HepG2 (cell line): ENCODE data around the gene RAD51C. TPM values are rescaled to one million over a fixed set of nuclear protein-coding genes. Genes with fewer than 3 reads are reported as not detected.

Source experiments
- CCAR2 ChIP-seq: fragments of 200-400 bp; formaldehyde crosslinking; optimal IDR thresholded peaks from 2 replicates; pipeline ENCODE3; 2018; ENCODE audit warnings: low read depth, mild to moderate bottlenecking, low read length, moderate library complexity
- CEBPB ChIP-seq: IDR thresholded peaks from 2 replicates; pipeline ENCODE4 v1.6.1; 2011; ENCODE audit warnings: low read depth, low read length, improper control_type of control experiment, borderline replicate concordance
- GATA4 ChIP-seq: sonication (generic); IDR thresholded peaks from 2 replicates; pipeline ENCODE4 v1.6.1; 2016; ENCODE audit warnings: antibody characterized with exemption, low read depth, borderline replicate concordance
- KLF12 ChIP-seq: sonication (generic); formaldehyde crosslinking; IDR thresholded peaks from 2 replicates; pipeline ENCODE4 v1.4.0; 2020; ENCODE audit warnings: missing genetic modification reagents, borderline replicate concordance
- MAF1 ChIP-seq: sonication (generic); formaldehyde crosslinking; IDR thresholded peaks from 2 replicates; pipeline ENCODE4 v1.5.0; 2020; ENCODE audit warnings: missing genetic modification reagents, borderline replicate concordance
- MATR3 ChIP-seq: sonication (generic); formaldehyde crosslinking; IDR thresholded peaks from 2 replicates; pipeline ENCODE4 v1.4.0; 2020; ENCODE audit warnings: missing genetic modification reagents
- MTF2 ChIP-seq: sonication (generic); formaldehyde crosslinking; IDR thresholded peaks from 2 replicates; pipeline ENCODE4 v1.5.0; 2020; ENCODE audit warnings: missing genetic modification reagents, borderline replicate concordance
- ZNF333 ChIP-seq: sonication (generic); formaldehyde crosslinking; IDR thresholded peaks from 2 replicates; pipeline ENCODE4 v1.4.0; 2020; ENCODE audit warnings: mild to moderate bottlenecking, missing genetic modification reagents, borderline replicate concordance
- ZNF562 ChIP-seq: sonication (generic); formaldehyde crosslinking; IDR thresholded peaks from 2 replicates; pipeline ENCODE4 v1.8.0; 2022; ENCODE audit warnings: missing genetic modification reagents, borderline replicate concordance
- ZNF781 ChIP-seq: sonication (generic); formaldehyde crosslinking; IDR thresholded peaks from 2 replicates; pipeline ENCODE4 v1.5.1; 2020; ENCODE audit warnings: borderline replicate concordance, mild to moderate bottlenecking, missing genetic modification reagents; ENCODE audit errors: not compliant biosample characterization
- ZNF83 ChIP-seq: sonication (generic); formaldehyde crosslinking; IDR thresholded peaks from 2 replicates; pipeline ENCODE4 v1.4.0; 2020; ENCODE audit warnings: missing genetic modification reagents, mild to moderate bottlenecking, borderline replicate concordance
- polyA plus RNA-seq, 8 experiments: library from polyadenylated mRNA; depleted of rRNA in 3 of 8; stranded (reverse) in 7 of 8; unstranded in 1 of 8; fragments of >200 nt; fragmentation: Illumina TruSeq in 4 of 8; extraction: Trizol in 4 of 8; gene quantifications; 2 replicates each; pipeline versions ENCODE4 v1.2.1 to v1.2.3, GENCODE V29; 2011 to 2016; ENCODE audit warnings: low read depth in 4 of 8, missing spikeins in 1 of 8, mixed read lengths in 1 of 8; ENCODE audit not compliant: insufficient read depth in 1 of 8
- total RNA-seq, 5 experiments: library from RNA; depleted of rRNA; stranded (reverse); fragments of >200 nt; fragmentation: Illumina TruSeq; extraction: Trizol; gene quantifications; 2 replicates each; pipeline ENCODE4 v1.2.3, GENCODE V29; 2016; ENCODE audit warnings: low read depth in 1 of 5
- TF ChIP-seq, protein P1 (sequence below): sonication (generic); formaldehyde crosslinking; IDR thresholded peaks from 2 replicates; pipeline ENCODE4 v1.4.0; 2020; ENCODE audit warnings: missing genetic modification reagents, borderline replicate concordance
- TF ChIP-seq, protein P2 (sequence below), 2 experiments: sonication (generic) in 1 of 2; formaldehyde crosslinking in 1 of 2; IDR thresholded peaks; 2 replicates each; pipeline versions ENCODE4 v1.6.1 to v1.9.0; 2014 to 2022; ENCODE audit warnings: antibody characterized with exemption in 1 of 2, borderline replicate concordance in 1 of 2, inconsistent platforms in 1 of 2, low read depth in 1 of 2, missing genetic modification reagents in 1 of 2
- TF ChIP-seq, protein P3 (sequence below): sonication (generic); formaldehyde crosslinking; IDR thresholded peaks from 2 replicates; pipeline ENCODE4 v1.4.0; 2020; ENCODE audit warnings: missing genetic modification reagents, borderline replicate concordance

Gene RAD51C
- total and polyA plus RNA-seq, 2 of the 13 experiments (the other 11 are each of a cell fraction or from before 2014, with no cell fraction given): 38.5 to 106 TPM

DNA sequence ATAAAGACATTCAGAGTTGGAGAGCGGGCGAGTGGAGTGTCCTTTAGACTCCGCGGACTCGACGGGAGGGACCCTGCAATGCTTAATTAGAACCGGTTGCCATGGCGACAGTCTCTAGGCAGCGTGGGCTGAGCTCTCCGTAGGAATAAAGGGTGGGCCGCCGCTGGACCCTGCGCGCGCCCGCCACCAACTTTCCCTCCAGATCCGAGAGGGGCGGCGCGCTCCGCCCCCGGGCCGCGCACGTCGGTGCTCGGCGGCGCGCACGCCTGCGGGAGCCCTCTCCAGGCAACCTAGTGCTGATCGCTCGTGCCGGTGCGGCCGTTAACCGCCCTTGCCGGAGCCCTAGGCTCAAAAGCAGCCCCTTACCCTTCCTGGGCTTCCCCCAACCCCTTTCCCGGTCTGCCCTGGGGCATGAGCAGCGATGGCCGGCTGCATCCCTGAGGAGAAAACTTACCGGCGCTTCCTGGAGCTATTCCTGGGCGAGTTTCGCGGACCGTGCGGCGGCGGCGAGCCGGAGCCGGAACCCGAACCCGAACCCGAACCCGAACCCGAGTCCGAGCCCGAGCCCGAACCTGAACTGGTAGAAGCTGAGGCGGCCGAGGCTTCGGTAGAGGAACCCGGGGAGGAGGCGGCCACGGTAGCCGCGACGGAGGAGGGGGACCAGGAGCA is 63.3 kb downstream of the RAD51C start, which contains the start of gene PPM1E (continued):
- TF ChIP-seq KLF12: no peak
- TF ChIP-seq ZNF333: no peak
- TF ChIP-seq CEBPB: no peak
- TF ChIP-seq MATR3 (CRISPR knock-in tag): no peak
- TF ChIP-seq, protein P1, sequence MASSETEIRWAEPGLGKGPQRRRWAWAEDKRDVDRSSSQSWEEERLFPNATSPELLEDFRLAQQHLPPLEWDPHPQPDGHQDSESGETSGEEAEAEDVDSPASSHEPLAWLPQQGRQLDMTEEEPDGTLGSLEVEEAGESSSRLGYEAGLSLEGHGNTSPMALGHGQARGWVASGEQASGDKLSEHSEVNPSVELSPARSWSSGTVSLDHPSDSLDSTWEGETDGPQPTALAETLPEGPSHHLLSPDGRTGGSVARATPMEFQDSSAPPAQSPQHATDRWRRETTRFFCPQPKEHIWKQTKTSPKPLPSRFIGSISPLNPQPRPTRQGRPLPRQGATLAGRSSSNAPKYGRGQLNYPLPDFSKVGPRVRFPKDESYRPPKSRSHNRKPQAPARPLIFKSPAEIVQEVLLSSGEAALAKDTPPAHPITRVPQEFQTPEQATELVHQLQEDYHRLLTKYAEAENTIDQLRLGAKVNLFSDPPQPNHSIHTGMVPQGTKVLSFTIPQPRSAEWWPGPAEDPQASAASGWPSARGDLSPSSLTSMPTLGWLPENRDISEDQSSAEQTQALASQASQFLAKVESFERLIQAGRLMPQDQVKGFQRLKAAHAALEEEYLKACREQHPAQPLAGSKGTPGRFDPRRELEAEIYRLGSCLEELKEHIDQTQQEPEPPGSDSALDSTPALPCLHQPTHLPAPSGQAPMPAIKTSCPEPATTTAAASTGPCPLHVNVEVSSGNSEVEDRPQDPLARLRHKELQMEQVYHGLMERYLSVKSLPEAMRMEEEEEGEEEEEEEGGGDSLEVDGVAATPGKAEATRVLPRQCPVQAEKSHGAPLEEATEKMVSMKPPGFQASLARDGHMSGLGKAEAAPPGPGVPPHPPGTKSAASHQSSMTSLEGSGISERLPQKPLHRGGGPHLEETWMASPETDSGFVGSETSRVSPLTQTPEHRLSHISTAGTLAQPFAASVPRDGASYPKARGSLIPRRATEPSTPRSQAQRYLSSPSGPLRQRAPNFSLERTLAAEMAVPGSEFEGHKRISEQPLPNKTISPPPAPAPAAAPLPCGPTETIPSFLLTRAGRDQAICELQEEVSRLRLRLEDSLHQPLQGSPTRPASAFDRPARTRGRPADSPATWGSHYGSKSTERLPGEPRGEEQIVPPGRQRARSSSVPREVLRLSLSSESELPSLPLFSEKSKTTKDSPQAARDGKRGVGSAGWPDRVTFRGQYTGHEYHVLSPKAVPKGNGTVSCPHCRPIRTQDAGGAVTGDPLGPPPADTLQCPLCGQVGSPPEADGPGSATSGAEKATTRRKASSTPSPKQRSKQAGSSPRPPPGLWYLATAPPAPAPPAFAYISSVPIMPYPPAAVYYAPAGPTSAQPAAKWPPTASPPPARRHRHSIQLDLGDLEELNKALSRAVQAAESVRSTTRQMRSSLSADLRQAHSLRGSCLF: no peak
- TF ChIP-seq, protein P2, sequence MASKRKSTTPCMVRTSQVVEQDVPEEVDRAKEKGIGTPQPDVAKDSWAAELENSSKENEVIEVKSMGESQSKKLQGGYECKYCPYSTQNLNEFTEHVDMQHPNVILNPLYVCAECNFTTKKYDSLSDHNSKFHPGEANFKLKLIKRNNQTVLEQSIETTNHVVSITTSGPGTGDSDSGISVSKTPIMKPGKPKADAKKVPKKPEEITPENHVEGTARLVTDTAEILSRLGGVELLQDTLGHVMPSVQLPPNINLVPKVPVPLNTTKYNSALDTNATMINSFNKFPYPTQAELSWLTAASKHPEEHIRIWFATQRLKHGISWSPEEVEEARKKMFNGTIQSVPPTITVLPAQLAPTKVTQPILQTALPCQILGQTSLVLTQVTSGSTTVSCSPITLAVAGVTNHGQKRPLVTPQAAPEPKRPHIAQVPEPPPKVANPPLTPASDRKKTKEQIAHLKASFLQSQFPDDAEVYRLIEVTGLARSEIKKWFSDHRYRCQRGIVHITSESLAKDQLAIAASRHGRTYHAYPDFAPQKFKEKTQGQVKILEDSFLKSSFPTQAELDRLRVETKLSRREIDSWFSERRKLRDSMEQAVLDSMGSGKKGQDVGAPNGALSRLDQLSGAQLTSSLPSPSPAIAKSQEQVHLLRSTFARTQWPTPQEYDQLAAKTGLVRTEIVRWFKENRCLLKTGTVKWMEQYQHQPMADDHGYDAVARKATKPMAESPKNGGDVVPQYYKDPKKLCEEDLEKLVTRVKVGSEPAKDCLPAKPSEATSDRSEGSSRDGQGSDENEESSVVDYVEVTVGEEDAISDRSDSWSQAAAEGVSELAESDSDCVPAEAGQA (IDR thresholded peaks at IDR 0.05; ENCODE audit: low read depth): no peak
- TF ChIP-seq, protein P2 (CRISPR knock-in tag; IDR thresholded peaks at IDR 0.05; ENCODE audit: borderline replicate concordance): no peak
- TF ChIP-seq ZNF562: no peak
- peak; percentile 96 for TF ChIP-seq MTF2
- TF ChIP-seq ZNF83 (CRISPR knock-in tag): no peak
- TF ChIP-seq, protein P3, sequence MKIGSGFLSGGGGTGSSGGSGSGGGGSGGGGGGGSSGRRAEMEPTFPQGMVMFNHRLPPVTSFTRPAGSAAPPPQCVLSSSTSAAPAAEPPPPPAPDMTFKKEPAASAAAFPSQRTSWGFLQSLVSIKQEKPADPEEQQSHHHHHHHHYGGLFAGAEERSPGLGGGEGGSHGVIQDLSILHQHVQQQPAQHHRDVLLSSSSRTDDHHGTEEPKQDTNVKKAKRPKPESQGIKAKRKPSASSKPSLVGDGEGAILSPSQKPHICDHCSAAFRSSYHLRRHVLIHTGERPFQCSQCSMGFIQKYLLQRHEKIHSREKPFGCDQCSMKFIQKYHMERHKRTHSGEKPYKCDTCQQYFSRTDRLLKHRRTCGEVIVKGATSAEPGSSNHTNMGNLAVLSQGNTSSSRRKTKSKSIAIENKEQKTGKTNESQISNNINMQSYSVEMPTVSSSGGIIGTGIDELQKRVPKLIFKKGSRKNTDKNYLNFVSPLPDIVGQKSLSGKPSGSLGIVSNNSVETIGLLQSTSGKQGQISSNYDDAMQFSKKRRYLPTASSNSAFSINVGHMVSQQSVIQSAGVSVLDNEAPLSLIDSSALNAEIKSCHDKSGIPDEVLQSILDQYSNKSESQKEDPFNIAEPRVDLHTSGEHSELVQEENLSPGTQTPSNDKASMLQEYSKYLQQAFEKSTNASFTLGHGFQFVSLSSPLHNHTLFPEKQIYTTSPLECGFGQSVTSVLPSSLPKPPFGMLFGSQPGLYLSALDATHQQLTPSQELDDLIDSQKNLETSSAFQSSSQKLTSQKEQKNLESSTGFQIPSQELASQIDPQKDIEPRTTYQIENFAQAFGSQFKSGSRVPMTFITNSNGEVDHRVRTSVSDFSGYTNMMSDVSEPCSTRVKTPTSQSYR (CRISPR knock-in tag): no peak
- no peak for TF ChIP-seq CCAR2
- no peak for TF ChIP-seq MAF1 (CRISPR knock-in tag)
- no peak for TF ChIP-seq GATA4
- no peak for TF ChIP-seq ZNF781 (CRISPR knock-in tag)
